A549 (cell line): Measurements from ENCODE around the gene CRISP2.

Experiments
- CBX8 ChIP-seq: fragments of 200-600 bp; sonication (generic); IDR thresholded peaks from 2 replicates; pipeline ENCODE4 v1.6.1; 2016
- CTCF ChIP-seq: fragments of >200 bp; sonication (Bioruptor Twin); formaldehyde crosslinking; IDR thresholded peaks from 3 replicates; pipeline ENCODE4 v1.5.1; 2016
- E2F6 ChIP-seq: IDR thresholded peaks from 2 replicates; pipeline ENCODE4 v1.6.1; 2012; ENCODE audit warnings: low read depth, borderline replicate concordance
- FOSL2 ChIP-seq, 2 experiments: fragments of 450-650 bp in 1 of 2; fragments of >200 bp in 1 of 2; sonication (Bioruptor Twin) in 1 of 2; formaldehyde crosslinking; IDR thresholded peaks; 2 replicates each; pipeline versions ENCODE4 v1.5.0 to v1.6.1; 2016 to 2020; ENCODE audit warnings: mild to moderate bottlenecking in 1 of 2, moderate library complexity in 1 of 2
- FOXS1 ChIP-seq: fragments of 250-450 bp; sonication (Bioruptor Pico); IDR thresholded peaks from 2 replicates; pipeline ENCODE4 v1.5.0; 2020; ENCODE audit warnings: mild to moderate bottlenecking, moderate library complexity
- REST ChIP-seq: fragments of 200-600 bp; sonication (generic); IDR thresholded peaks from 2 replicates; pipeline ENCODE4 v1.6.1; 2016; ENCODE audit warnings: antibody characterized with exemption, mild to moderate bottlenecking, moderate library complexity
- USF2 ChIP-seq: fragments of 450-650 bp; IDR thresholded peaks from 2 replicates; pipeline ENCODE4 v1.6.1; 2014; ENCODE audit warnings: antibody characterized with exemption

GRCh38 chr6:49744259-49744658, 30.9 kb upstream of the CRISP2 start, which contains the start of gene CRISP3:
- TF ChIP-seq E2F6 = no peak
- TF ChIP-seq CTCF = no peak
- no peak for TF ChIP-seq USF2
- TF ChIP-seq REST = no peak
- TF ChIP-seq FOXS1 = no peak
- TF ChIP-seq FOSL2 (IDR thresholded peaks at IDR 0.05) = no peak
- no peak for TF ChIP-seq FOSL2 (CRISPR knock-in tag; IDR thresholded peaks at IDR 0.05)
- no peak for TF ChIP-seq CBX8
